ENCODE data around the gene NHERF1. TPM values are rescaled to one million over a fixed set of nuclear protein-coding genes. Genes with fewer than 3 reads are reported as not detected.

NHERF1 gene
- total RNA-seq, 2 experiments from 2014 or later: 286 to 296 TPM

DNA sequence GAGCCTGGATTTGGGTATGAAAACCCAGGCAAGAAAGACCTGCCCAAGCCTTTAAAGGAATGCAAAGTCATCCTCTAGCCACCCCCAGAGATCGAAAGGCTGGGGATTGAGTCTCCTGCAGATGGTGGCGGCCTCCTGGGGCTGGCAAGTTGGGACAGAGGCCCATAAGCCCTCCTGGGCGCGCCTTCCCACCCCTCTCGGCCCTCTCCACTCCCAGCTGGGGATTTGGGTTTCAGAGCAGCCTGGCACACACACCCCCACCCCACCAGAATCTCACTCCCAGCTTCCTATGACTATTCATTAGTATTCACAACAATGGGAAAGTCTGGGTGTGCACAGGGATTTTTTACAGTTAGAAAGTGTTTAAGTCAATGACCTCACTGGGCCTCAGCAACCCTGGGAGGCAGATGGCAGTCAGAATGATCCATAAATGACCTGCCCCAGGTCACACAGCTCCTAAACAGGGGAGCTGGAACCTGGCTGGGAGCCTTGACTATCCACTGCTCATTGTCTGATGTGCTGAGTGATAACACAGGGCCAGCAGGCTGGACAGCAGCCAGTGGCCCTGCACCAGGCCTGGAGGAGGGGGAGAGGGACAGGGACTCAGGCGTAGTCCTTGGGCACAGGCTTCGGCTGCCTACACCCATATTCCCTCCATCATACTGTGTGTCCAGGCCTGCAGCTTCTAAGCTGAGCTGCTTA, 12.1 kb downstream of the NHERF1 start:
- H3K4me3 Mint-ChIP-seq: no peak overlapping the region
- ATAC-seq (no peak), DNase-seq (no peak)
- H3K27ac Mint-ChIP-seq: peak overlapping the region; percentile 70
- H3K4me1 Mint-ChIP-seq (ENCODE audit: low read depth): peaks cover 58% of the 10 kb centered on the region
- ChIA-PET POLR2A (interaction anchor here (1.4 to 3.8 kb wide), 3 partner anchors 10 to 15 kb away, joined by 5 to 26 read pairs (median 11); partner anchors contain the start of gene NAT9), CTCF (interaction anchor here (1.3 to 6.8 kb wide), 11 partner anchors 10 to 103 kb away, joined by 5 to 79 read pairs (median 26); partner anchors contain the start of gene RAB37)
- no peaks in the 10 kb centered on the region for H3K27me3 Mint-ChIP-seq (ENCODE audit: low read depth)
- no peaks in the 10 kb centered on the region for H3K9me3 Mint-ChIP-seq (ENCODE audit: insufficient read depth)
- H3K36me3 Mint-ChIP-seq (ENCODE audit: low read depth): peaks cover 29% of the 10 kb centered on the region

DNA sequence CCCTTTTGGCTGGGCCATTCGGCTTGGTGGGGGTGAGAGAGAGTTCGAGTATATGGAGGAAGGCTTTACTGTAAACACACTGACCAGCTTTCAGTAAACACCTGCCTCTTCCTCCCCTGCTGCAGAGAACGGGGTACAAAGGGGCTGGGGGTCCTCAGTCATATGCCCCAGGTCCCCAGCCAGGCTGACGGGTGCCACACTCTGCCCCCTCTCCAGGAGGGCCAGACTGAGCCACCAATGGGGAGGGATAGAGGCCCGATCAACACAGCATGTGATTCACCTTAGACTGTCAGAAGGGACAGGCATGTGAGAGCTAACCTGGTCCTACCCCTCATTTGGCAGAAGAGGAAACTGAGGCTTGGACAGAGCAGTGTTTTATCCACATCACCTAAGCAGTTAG, 13.0 kb downstream of the NHERF1 start:
- Mint-ChIP-seq H3K36me3 (ENCODE audit: low read depth) (peaks cover 33% of the 10 kb centered on the region), H3K4me1 (ENCODE audit: low read depth) (peaks cover 58% of the 10 kb centered on the region), H3K9me3 (ENCODE audit: insufficient read depth) (no peaks in the 10 kb centered on the region), H3K4me3 (peak overlapping the region; percentile 5), H3K27me3 (ENCODE audit: low read depth) (no peaks in the 10 kb centered on the region), H3K27ac (peak overlapping the region; percentile 43)
- POLR2A ChIA-PET: interaction anchor here (1.4 to 3.8 kb wide), 2 partner anchors 11 to 14 kb away, joined by 5 to 26 read pairs; no protein-coding TSS in a partner anchor
- DNase-seq (no peak), ATAC-seq (no peak)
- CTCF ChIA-PET: interaction anchor here (3.3 to 4.1 kb wide), 2 partner anchors 11 to 30 kb away, joined by 26 to 32 read pairs; no protein-coding TSS in a partner anchor

DNA sequence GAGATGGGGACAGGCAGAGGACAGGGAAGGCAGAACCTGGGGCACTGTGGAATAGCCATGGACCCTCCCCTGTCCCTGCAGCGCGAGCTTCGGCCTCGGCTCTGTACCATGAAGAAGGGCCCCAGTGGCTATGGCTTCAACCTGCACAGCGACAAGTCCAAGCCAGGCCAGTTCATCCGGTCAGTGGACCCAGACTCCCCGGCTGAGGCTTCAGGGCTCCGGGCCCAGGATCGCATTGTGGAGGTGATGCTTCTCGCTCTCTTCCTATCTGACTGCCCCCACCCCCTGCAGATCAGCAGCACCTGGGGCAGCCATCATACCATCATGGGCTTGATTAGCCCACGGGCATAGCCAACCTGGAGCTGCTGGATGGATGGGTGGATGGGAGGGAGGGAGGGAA, 13.5 kb downstream of the NHERF1 start:
- ATAC-seq (no peak), DNase-seq (no peak)
- ChIA-PET CTCF (no interaction called here), POLR2A (no interaction called here)
- peaks cover 56% of the 10 kb centered on the region for H3K4me1 Mint-ChIP-seq (ENCODE audit: low read depth)
- no peak overlapping the region for H3K4me3 Mint-ChIP-seq
- no peak overlapping the region for H3K27ac Mint-ChIP-seq
- H3K9me3 Mint-ChIP-seq (ENCODE audit: insufficient read depth): no peaks in the 10 kb centered on the region
- peaks cover 36% of the 10 kb centered on the region for H3K36me3 Mint-ChIP-seq (ENCODE audit: low read depth)
- no peaks in the 10 kb centered on the region for H3K27me3 Mint-ChIP-seq (ENCODE audit: low read depth)

DNA sequence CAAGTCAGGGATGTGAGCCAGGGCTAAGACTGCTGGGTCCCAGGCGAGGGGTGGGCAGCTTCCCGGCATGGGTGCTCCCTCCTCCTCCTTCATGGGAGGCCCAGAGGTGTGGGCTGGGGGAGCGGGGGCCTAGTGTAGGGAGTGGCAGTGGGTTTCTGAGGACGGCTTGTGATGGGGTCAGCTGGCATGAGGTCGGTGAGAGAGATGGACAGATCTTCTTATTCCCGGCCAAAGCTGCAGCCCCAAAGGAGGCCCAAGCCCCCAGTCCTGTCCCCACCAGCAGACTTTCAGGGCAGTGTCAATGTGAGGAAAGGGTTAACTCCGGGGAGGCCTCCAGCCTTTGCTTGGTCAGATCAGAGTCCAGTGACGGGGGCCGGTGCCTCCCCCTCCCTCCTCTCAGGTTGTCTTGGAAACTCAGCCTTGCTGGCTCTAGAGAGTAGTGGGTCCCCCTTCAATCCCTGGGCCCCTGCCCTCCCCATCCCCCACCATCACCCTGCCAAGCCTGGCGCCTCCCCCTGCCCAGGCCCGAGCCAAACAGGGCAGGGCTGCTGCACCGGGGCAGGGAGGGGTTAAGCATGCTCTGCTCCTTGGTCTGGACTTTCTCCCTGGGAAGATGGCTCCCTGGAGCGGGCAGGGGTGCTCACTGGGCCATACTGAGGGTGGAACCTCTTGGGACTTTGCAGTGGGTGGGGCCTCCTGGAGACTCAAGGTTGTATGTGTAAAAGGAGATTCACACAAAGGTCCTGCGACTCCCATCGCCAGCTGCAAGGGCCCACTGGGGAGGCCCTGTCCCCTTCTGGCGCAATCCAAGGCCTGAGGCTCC, 15.3 kb downstream of the NHERF1 start:
- Mint-ChIP-seq H3K27ac (no peak overlapping the region), H3K4me1 (ENCODE audit: low read depth) (peaks cover 42% of the 10 kb centered on the region), H3K36me3 (ENCODE audit: low read depth) (peaks cover 44% of the 10 kb centered on the region), H3K4me3 (no peak overlapping the region), H3K9me3 (ENCODE audit: insufficient read depth) (no peaks in the 10 kb centered on the region), H3K27me3 (ENCODE audit: low read depth) (no peaks in the 10 kb centered on the region)
- DNase-seq: no peak
- ChIA-PET POLR2A (interaction anchor here (1.2 kb wide), 1 partner anchor 14 kb away, joined by 3 read pairs; no protein-coding TSS in a partner anchor), CTCF (interaction anchor here (1.0 to 3.1 kb wide), 2 partner anchors 17 to 107 kb away, joined by 3 to 10 read pairs; no protein-coding TSS in a partner anchor)
- no peak for ATAC-seq

DNA sequence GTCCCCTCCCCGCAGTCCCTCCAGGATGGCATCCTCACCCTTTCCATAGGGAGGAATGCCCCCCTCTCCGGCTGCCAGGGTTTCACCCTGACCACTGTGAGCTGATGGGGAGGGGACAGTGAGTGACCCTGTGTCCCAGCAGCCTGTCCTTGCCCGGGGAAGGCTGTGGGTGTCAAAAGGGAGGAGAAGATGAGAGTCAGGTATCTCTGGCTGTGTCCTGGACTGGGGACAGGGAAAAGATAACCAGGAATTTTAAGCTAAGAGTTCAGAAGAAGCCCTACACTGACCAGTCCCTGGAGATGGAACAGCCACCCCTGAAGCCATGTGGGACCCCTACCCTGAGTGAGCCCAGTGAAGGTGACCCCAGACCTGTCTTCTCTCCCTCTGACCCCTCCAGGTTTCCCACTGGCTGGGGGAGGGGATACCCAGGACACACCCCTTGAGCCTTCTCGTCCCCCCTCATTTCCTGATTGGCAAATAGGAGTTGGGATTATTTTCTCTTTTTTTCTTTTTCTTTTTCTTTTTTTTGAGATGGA, 16.4 kb downstream of the NHERF1 start:
- CTCF ChIA-PET: interaction anchor here (3.1 kb wide), 1 partner anchor 108 kb away, joined by 10 read pairs; no protein-coding TSS in a partner anchor
- Mint-ChIP-seq H3K27ac (no peak overlapping the region), H3K9me3 (ENCODE audit: insufficient read depth) (no peaks in the 10 kb centered on the region), H3K4me3 (no peak overlapping the region), H3K36me3 (ENCODE audit: low read depth) (peaks cover 45% of the 10 kb centered on the region), H3K4me1 (ENCODE audit: low read depth) (peaks cover 35% of the 10 kb centered on the region), H3K27me3 (ENCODE audit: low read depth) (no peaks in the 10 kb centered on the region)
- ATAC-seq (no peak), DNase-seq (no peak)
- POLR2A ChIA-PET: no interaction called here

DNA sequence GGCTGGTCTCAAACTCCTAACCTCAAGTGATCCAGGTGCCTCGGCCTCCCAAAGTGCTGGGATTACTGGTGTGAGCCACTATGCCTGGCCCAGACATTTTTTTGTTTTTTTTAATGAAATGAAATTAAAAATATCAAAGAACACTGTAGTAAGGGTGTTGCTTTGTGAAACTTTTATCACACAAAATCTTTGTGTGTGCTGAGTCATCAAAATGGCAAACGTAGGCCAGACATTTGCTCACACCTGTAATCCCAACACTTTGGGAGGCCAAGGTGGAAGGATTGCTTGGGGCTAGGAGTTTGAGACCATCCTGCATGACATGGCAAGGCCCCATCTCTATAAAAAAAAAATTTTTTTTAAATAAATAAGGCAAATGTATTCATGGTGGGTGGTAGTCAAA, 18.0 kb downstream of the NHERF1 start:
- ChIA-PET POLR2A (interaction anchor here (0.9 kb wide), 1 partner anchor 19 kb away, joined by 4 read pairs; no protein-coding TSS in a partner anchor), CTCF (no interaction called here)
- Mint-ChIP-seq H3K9me3 (ENCODE audit: insufficient read depth) (no peaks in the 10 kb centered on the region), H3K36me3 (ENCODE audit: low read depth) (peaks cover 57% of the 10 kb centered on the region), H3K27ac (no peak overlapping the region), H3K27me3 (ENCODE audit: low read depth) (no peaks in the 10 kb centered on the region), H3K4me3 (no peak overlapping the region), H3K4me1 (ENCODE audit: low read depth) (peaks cover 30% of the 10 kb centered on the region)
- DNase-seq (no peak), ATAC-seq (no peak)

DNA sequence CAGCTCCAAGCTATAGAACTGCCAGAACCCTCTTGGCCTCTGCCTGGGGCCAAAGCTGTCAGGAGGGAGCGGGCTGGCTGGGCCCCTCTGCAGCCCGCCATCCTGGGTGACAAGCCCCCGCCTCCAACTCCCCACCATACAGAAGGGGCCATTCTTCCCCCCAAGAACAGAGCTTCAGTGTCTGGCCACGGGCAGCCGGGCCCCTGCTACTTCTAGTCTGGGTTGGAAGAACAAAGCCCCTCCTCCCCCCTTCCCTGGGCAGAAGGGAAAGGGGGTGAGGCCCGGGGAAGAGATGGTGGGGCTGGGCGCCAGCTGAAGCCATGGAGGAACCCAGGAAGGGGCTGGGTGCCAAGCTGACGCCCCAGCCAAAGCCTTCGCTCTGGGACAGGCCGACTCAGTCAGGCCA, 18.7 kb downstream of the NHERF1 start:
- ATAC-seq (no peak), DNase-seq (no peak)
- Mint-ChIP-seq H3K9me3 (ENCODE audit: insufficient read depth) (no peaks in the 10 kb centered on the region), H3K4me3 (no peak overlapping the region), H3K4me1 (ENCODE audit: low read depth) (peaks cover 30% of the 10 kb centered on the region), H3K27ac (no peak overlapping the region), H3K36me3 (ENCODE audit: low read depth) (peaks cover 60% of the 10 kb centered on the region), H3K27me3 (ENCODE audit: low read depth) (no peaks in the 10 kb centered on the region)
- POLR2A ChIA-PET: interaction anchor here (0.8 kb wide), 1 partner anchor 8 kb away, joined by 5 read pairs; no protein-coding TSS in a partner anchor
- CTCF ChIA-PET: interaction anchor here (1.7 kb wide), 1 partner anchor 30 kb away, joined by 7 read pairs; the partner anchor contains the start of gene RAB37

DNA sequence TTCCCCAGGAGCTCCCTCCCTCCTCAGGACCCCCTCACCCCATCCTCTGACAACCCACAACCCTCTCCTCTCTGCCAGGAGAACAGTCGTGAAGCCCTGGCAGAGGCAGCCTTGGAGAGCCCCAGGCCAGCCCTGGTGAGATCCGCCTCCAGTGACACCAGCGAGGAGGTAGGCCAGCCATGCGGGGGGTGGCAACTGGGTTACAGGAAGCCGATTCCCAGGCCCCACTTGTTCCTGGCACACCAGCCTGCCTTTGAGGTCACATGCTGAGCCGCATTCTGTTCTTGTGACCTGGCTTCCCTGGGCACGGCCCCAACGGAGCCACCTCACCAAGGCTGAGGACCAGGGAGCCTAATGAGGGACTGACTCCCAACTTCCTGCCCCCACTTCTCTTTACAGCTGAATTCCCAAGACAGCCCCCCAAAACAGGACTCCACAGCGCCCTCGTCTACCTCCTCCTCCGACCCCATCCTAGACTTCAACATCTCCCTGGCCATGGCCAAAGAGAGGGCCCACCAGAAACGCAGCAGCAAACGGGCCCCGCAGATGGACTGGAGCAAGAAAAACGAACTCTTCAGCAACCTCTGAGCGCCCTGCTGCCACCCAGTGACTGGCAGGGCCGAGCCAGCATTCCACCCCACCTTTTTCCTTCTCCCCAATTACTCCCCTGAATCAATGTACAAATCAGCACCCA, 19.8 kb downstream of the NHERF1 start:
- peaks cover 32% of the 10 kb centered on the region for H3K4me1 Mint-ChIP-seq (ENCODE audit: low read depth)
- no peaks in the 10 kb centered on the region for H3K9me3 Mint-ChIP-seq (ENCODE audit: insufficient read depth)
- ATAC-seq: no peak
- ChIA-PET POLR2A (no interaction called here), CTCF (interaction anchor here (1.7 to 2.1 kb wide), 2 partner anchors 18 to 31 kb away, joined by 7 to 13 read pairs; partner anchors contain the start of gene RAB37)
- no peaks in the 10 kb centered on the region for H3K27me3 Mint-ChIP-seq (ENCODE audit: low read depth)
- H3K4me3 Mint-ChIP-seq: no peak overlapping the region
- no peak for DNase-seq
- peak overlapping the region; percentile 72 for H3K27ac Mint-ChIP-seq
- H3K36me3 Mint-ChIP-seq (ENCODE audit: low read depth): peaks cover 65% of the 10 kb centered on the region

DNA sequence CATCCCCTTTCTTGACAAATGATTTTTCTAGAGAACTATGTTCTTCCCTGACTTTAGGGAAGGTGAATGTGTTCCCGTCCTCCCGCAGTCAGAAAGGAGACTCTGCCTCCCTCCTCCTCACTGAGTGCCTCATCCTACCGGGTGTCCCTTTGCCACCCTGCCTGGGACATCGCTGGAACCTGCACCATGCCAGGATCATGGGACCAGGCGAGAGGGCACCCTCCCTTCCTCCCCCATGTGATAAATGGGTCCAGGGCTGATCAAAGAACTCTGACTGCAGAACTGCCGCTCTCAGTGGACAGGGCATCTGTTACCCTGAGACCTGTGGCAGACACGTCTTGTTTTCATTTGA, 20.3 kb downstream of the NHERF1 start:
- ChIA-PET POLR2A (interaction anchor here (1.3 to 3.2 kb wide), 2 partner anchors 19 to 22 kb away, joined by 3 to 19 read pairs; no protein-coding TSS in a partner anchor), CTCF (interaction anchor here (2.1 to 3.8 kb wide), 5 partner anchors 10 to 112 kb away, joined by 13 to 47 read pairs (median 27); no protein-coding TSS in a partner anchor)
- no peak overlapping the region for H3K4me3 Mint-ChIP-seq
- no peaks in the 10 kb centered on the region for H3K9me3 Mint-ChIP-seq (ENCODE audit: insufficient read depth)
- ATAC-seq (no peak), DNase-seq (no peak)
- no peaks in the 10 kb centered on the region for H3K27me3 Mint-ChIP-seq (ENCODE audit: low read depth)
- peaks cover 69% of the 10 kb centered on the region for H3K36me3 Mint-ChIP-seq (ENCODE audit: low read depth)
- peaks cover 35% of the 10 kb centered on the region for H3K4me1 Mint-ChIP-seq (ENCODE audit: low read depth)
- H3K27ac Mint-ChIP-seq: peak overlapping the region; percentile 72

DNA sequence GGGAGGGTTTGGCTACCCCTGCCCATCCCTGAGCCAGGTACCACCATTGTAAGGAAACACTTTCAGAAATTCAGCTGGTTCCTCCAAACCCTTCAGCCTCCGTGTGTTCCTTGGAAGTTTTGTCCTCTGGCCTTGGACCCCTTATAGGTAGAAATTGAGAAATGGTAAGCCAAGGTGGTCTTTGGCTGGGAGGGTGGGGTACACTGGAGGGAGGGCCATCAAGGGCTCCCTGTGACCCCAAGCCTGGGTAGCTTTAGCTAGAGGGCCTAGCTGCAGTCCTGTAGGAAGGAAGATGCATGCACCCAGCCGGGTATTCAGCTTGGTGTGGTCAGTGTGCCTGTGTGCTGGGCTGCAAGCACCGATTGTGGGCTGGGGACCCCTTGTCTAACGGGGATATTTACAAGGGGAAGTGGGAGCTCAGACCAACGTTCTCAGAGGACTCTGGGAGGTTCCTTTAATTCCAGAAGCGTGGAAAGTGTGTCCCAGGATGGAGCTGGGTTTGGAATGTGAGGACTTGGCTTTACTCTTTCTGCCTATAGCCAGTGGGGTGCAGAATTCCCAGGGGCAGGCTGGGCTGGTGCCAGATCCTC, 20.9 kb downstream of the NHERF1 start:
- H3K9me3 Mint-ChIP-seq (ENCODE audit: insufficient read depth): no peaks in the 10 kb centered on the region
- no peaks in the 10 kb centered on the region for H3K27me3 Mint-ChIP-seq (ENCODE audit: low read depth)
- peaks cover 40% of the 10 kb centered on the region for H3K4me1 Mint-ChIP-seq (ENCODE audit: low read depth)
- H3K27ac Mint-ChIP-seq: peak overlapping the region; percentile 61
- DNase-seq: no peak
- ChIA-PET CTCF (interaction anchor here (1.4 to 3.8 kb wide), 6 partner anchors 10 to 112 kb away, joined by 5 to 47 read pairs (median 22); no protein-coding TSS in a partner anchor), POLR2A (interaction anchor here (1.3 to 3.2 kb wide), 2 partner anchors 19 to 23 kb away, joined by 3 to 19 read pairs; no protein-coding TSS in a partner anchor)
- no peak for ATAC-seq
- H3K4me3 Mint-ChIP-seq: no peak overlapping the region
- H3K36me3 Mint-ChIP-seq (ENCODE audit: low read depth): peaks cover 74% of the 10 kb centered on the region
